OCI-LY3 (cell line): ENCODE results near the gene GRIN2A.

Source experiments
- H2AFZ ChIP-seq: fragments of 200-600, 300-600 bp; shearing (Covaris generic); 2 replicates; pipeline ENCODE4 v1.6.0; 2014; ENCODE audit warnings: antibody characterized with exemption, low read depth, low read length
- H3K27ac ChIP-seq: fragments of 200-600, 300-600 bp; sonication (generic); 2 replicates; pipeline ENCODE4 v1.5.1; 2014; ENCODE audit warnings: mild to moderate bottlenecking, low read length, moderate library complexity, mixed read lengths
- H3K27me3 ChIP-seq: fragments of 200-600, 300-600 bp; sonication (generic); 2 replicates; pipeline ENCODE4 v1.6.1; 2014; ENCODE audit warnings: low read depth, low read length, mixed read lengths
- H3K36me3 ChIP-seq: fragments of 200-600, 300-600 bp; sonication (generic); replicated peaks from 2 replicates; pipeline ENCODE3; 2014; ENCODE audit warnings: low read depth, low read length, mixed read lengths
- H3K4me1 ChIP-seq: fragments of 300-600, 200-600 bp; sonication (generic); 2 replicates; pipeline ENCODE4 v1.6.1; 2014; ENCODE audit warnings: low read length, mixed read lengths
- H3K4me2 ChIP-seq: fragments of 200-600, 300-600 bp; sonication (generic); 2 replicates; pipeline ENCODE4 v1.6.1; 2014; ENCODE audit warnings: low read length, mixed read lengths
- H3K4me3 ChIP-seq: fragments of 300-600, 200-600 bp; sonication (generic); 2 replicates; pipeline ENCODE4 v1.5.1; 2014; ENCODE audit warnings: antibody characterized with exemption, mild to moderate bottlenecking, low read length, moderate library complexity
- H3K79me2 ChIP-seq: fragments of 300-600, 200-600 bp; shearing (Covaris generic); 2 replicates; pipeline ENCODE4 v1.6.1; 2014; ENCODE audit warnings: mild to moderate bottlenecking, low read length, mixed read lengths
- H3K9ac ChIP-seq: fragments of 300-600, 200-600 bp; shearing (Covaris generic); 2 replicates; pipeline ENCODE4 v1.6.0; 2014; ENCODE audit warnings: mild to moderate bottlenecking, low read length, moderate library complexity
- H3K9me3 ChIP-seq: fragments of 200-600, 300-600 bp; shearing (Covaris generic); 2 replicates; pipeline ENCODE4 v1.6.1; 2014; ENCODE audit warnings: low read length, mixed read lengths; ENCODE audit not compliant: insufficient read depth
- H4K20me1 ChIP-seq: fragments of 200-600, 300-600 bp; sonication (generic); 2 replicates; pipeline ENCODE4 v1.6.1; 2016; ENCODE audit warnings: low read length, mixed read lengths; ENCODE audit not compliant: insufficient read depth
- EZH2phosphoT487 ChIP-seq: fragments of 200-600 bp; shearing (Covaris generic); IDR thresholded peaks from 2 replicates; pipeline ENCODE4 v1.6.1; 2018; ENCODE audit warnings: antibody characterized with exemption, mixed run types, low read depth
- TF ChIP-seq, protein P1 (sequence below): fragments of 200-600, 300-600 bp; sonication (generic); IDR thresholded peaks from 2 replicates; pipeline ENCODE4 v1.5.1; 2014; ENCODE audit warnings: antibody characterized with exemption, low read length, low read depth

The GRIN2A gene

DNA sequence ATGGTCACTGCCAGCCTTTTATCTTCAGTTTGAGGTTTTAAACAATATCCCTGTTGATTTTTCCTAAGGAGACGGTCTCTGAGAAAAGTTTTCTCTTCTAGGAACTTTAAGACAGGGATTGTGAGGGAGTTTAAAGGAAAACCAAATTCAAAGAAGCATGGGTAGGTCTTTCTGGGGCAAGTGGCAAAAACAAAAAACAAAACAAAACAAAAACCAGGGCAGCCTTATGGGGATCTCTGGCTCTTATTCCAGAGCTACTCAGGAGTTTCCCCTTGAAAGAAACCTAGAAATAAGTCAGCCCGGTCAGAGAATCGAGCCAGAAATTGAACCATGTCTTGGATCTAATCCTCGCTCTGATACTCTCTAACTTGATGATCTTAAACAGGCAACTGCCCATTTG is 424.5 kb downstream of the GRIN2A start:
- Histone ChIP-seq H3K9ac (no peak overlapping the region), H3K4me2 (no peak overlapping the region), H3K36me3 (no peaks in the 10 kb centered on the region), H3K9me3 (no peaks in the 10 kb centered on the region), H3K27me3 (no peaks in the 10 kb centered on the region), H3K4me1 (no peaks in the 10 kb centered on the region), H3K27ac (no peak overlapping the region), H4K20me1 (no peaks in the 10 kb centered on the region), H2AFZ (no peak overlapping the region), H3K4me3 (no peak overlapping the region), H3K79me2 (no peaks in the 10 kb centered on the region)
- TF ChIP-seq EZH2phosphoT487 = no peak
- TF ChIP-seq, protein P1, sequence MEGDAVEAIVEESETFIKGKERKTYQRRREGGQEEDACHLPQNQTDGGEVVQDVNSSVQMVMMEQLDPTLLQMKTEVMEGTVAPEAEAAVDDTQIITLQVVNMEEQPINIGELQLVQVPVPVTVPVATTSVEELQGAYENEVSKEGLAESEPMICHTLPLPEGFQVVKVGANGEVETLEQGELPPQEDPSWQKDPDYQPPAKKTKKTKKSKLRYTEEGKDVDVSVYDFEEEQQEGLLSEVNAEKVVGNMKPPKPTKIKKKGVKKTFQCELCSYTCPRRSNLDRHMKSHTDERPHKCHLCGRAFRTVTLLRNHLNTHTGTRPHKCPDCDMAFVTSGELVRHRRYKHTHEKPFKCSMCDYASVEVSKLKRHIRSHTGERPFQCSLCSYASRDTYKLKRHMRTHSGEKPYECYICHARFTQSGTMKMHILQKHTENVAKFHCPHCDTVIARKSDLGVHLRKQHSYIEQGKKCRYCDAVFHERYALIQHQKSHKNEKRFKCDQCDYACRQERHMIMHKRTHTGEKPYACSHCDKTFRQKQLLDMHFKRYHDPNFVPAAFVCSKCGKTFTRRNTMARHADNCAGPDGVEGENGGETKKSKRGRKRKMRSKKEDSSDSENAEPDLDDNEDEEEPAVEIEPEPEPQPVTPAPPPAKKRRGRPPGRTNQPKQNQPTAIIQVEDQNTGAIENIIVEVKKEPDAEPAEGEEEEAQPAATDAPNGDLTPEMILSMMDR = no peak

DNA sequence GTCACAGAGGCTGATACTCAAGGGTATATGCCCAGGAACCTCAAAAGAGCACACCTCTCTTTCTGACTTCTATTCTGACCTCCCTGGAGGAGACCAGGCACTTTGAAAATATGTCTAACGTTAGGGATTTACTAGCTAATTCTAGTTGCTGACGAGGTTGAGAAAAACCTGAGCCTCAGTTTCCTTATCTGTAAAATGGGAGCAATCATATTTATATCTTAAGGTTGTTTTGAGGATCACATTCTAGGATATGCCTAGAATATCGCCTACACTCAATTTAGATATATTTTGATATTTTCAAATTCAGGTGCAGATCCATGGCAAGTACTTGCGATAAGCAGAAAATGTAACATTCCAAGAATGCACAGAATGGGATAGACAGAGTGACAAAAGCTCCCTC is 425.8 kb downstream of the GRIN2A start:
- Histone ChIP-seq H4K20me1 (no peaks in the 10 kb centered on the region), H3K27ac (no peak overlapping the region), H3K4me2 (no peak overlapping the region), H3K36me3 (no peaks in the 10 kb centered on the region), H3K9ac (no peak overlapping the region), H3K4me3 (no peak overlapping the region), H2AFZ (no peak overlapping the region), H3K4me1 (no peaks in the 10 kb centered on the region), H3K27me3 (no peaks in the 10 kb centered on the region), H3K9me3 (no peaks in the 10 kb centered on the region), H3K79me2 (no peaks in the 10 kb centered on the region)
- TF ChIP-seq, protein P1 = no peak

DNA sequence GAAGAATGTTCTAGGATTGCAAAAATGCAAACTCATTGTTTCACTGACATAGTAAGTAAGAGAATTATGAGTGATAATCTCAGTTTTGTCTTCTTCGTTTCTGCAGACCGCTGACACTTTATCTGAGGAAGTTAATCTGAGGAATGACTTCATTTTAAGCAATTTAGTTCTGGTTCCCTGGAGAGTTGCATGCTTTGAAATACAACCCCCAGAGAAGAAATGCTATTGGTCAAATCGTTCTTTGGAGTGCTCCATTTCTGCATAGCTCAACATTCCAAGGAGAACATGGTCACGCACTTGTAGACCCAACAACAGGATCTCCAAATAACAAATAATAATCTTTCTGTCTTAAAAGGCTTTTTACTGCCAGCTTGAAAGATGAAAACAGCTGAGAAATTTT is 427.1 kb downstream of the GRIN2A start:
- Histone ChIP-seq H4K20me1 (no peaks in the 10 kb centered on the region), H3K36me3 (no peaks in the 10 kb centered on the region), H3K4me3 (no peak overlapping the region), H3K9ac (no peak overlapping the region), H3K27ac (no peak overlapping the region), H3K4me2 (no peak overlapping the region), H3K4me1 (no peaks in the 10 kb centered on the region), H2AFZ (no peak overlapping the region), H3K27me3 (no peaks in the 10 kb centered on the region), H3K9me3 (no peaks in the 10 kb centered on the region), H3K79me2 (no peaks in the 10 kb centered on the region)
- no peak for TF ChIP-seq EZH2phosphoT487
- TF ChIP-seq, protein P1 = no peak

DNA sequence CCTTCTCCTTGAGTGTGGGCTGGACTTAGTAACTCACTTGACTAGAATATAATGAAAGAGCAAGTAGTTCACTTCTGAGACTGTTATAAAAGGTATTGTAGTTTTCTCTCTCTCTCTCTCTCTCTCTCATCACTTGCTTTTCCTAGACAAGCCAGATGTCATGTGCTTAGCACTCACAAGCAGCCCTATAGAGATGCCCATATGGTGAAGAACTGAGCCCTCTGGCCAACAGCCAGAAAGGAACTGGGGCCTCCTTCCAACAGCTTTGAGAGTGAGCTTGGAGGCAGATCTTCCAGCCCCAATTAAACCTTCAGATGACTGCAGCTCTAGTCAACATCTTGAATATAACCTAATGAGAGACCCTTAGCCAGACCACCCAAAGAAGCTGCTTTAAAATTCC is 440.5 kb downstream of the GRIN2A start:
- Histone ChIP-seq H3K4me3 (no peak overlapping the region), H3K4me2 (no peak overlapping the region), H3K4me1 (no peaks in the 10 kb centered on the region), H3K9ac (no peak overlapping the region), H3K27me3 (no peaks in the 10 kb centered on the region), H3K79me2 (no peaks in the 10 kb centered on the region), H2AFZ (no peak overlapping the region), H3K27ac (no peak overlapping the region), H3K9me3 (no peaks in the 10 kb centered on the region), H3K36me3 (no peaks in the 10 kb centered on the region), H4K20me1 (no peaks in the 10 kb centered on the region)
- no peak for TF ChIP-seq EZH2phosphoT487
- TF ChIP-seq, protein P1 = no peak
